ENCODE data around the gene TFDP2. TPM values are rescaled to one million over a fixed set of nuclear protein-coding genes. Genes with fewer than 3 reads are reported as not detected.

Gene TFDP2
- total and polyA plus RNA-seq, 9 of the 15 experiments (the other 6 are each of a cell fraction or from before 2014, with no cell fraction given) = 95.6 to 179 (median 126) TPM

DNA sequence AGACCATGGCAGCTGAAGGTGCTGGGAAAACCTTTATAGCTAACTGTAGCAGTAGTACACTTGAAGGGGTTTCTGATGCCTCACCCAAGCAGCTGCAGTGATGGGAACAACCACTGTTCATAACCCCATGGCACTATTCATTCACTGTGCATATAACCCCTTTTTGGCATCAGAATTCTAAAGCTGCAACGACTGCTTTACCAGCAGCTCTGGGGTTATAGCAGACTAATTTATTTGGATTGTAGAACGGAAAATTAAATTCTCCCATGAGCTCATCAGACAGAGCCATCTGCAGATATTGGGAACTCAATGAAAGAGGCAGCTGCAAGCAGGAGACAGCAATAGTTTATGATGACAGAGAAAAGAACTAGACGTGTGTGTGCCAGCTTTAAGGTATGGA is 28.6 kb downstream of the TFDP2 start (continued):
- TF ChIP-seq, protein P1, sequence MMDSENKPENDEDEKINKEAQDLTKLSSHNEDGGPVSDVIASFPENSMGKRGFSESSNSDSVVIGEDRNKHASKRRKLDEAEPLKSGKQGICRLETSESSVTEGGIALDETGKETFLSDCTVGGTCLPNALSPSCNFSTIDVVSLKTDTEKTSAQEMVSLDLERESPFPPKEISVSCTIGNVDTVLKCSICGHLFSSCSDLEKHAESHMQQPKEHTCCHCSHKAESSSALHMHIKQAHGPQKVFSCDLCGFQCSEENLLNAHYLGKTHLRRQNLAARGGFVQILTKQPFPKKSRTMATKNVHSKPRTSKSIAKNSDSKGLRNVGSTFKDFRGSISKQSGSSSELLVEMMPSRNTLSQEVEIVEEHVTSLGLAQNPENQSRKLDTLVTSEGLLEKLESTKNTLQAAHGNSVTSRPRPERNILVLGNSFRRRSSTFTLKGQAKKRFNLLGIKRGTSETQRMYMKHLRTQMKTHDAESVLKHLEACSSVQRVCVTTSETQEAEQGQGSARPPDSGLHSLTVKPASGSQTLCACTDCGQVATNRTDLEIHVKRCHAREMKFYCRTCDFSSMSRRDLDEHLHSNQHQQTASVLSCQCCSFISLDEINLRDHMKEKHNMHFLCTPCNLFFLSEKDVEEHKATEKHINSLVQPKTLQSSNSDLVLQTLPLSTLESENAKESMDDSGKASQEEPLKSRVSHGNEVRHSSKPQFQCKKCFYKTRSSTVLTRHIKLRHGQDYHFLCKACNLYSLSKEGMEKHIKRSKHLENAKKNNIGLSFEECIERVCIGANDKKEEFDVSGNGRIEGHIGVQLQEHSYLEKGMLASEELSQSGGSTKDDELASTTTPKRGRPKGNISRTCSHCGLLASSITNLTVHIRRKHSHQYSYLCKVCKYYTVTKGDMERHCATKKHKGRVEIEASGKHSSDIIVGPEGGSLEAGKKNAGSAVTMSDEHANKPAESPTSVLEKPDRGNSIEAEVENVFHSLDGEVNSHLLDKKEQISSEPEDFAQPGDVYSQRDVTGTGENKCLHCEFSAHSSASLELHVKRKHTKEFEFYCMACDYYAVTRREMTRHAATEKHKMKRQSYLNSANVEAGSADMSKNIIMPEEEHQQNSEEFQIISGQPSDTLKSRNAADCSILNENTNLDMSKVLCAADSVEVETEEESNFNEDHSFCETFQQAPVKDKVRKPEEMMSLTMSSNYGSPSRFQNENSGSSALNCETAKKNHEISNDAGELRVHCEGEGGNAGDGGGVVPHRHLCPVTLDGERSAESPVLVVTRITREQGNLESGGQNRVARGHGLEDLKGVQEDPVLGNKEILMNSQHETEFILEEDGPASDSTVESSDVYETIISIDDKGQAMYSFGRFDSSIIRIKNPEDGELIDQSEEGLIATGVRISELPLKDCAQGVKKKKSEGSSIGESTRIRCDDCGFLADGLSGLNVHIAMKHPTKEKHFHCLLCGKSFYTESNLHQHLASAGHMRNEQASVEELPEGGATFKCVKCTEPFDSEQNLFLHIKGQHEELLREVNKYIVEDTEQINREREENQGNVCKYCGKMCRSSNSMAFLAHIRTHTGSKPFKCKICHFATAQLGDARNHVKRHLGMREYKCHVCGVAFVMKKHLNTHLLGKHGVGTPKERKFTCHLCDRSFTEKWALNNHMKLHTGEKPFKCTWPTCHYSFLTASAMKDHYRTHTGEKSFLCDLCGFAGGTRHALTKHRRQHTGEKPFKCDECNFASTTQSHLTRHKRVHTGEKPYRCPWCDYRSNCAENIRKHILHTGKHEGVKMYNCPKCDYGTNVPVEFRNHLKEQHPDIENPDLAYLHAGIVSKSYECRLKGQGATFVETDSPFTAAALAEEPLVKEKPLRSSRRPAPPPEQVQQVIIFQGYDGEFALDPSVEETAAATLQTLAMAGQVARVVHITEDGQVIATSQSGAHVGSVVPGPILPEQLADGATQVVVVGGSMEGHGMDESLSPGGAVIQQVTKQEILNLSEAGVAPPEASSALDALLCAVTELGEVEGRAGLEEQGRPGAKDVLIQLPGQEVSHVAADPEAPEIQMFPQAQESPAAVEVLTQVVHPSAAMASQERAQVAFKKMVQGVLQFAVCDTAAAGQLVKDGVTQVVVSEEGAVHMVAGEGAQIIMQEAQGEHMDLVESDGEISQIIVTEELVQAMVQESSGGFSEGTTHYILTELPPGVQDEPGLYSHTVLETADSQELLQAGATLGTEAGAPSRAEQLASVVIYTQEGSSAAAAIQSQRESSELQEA (IDR thresholded peaks at IDR 0.05; ENCODE audit: low read depth) = no peak
- TF ChIP-seq, protein P2, sequence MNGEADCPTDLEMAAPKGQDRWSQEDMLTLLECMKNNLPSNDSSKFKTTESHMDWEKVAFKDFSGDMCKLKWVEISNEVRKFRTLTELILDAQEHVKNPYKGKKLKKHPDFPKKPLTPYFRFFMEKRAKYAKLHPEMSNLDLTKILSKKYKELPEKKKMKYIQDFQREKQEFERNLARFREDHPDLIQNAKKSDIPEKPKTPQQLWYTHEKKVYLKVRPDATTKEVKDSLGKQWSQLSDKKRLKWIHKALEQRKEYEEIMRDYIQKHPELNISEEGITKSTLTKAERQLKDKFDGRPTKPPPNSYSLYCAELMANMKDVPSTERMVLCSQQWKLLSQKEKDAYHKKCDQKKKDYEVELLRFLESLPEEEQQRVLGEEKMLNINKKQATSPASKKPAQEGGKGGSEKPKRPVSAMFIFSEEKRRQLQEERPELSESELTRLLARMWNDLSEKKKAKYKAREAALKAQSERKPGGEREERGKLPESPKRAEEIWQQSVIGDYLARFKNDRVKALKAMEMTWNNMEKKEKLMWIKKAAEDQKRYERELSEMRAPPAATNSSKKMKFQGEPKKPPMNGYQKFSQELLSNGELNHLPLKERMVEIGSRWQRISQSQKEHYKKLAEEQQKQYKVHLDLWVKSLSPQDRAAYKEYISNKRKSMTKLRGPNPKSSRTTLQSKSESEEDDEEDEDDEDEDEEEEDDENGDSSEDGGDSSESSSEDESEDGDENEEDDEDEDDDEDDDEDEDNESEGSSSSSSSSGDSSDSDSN (IDR thresholded peaks at IDR 0.05; ENCODE audit: borderline replicate concordance in 1 of 2, low read depth in 2 of 2, low read length in 2 of 2) = no peak
- TF ChIP-seq ZNF699 (CRISPR knock-in tag; IDR thresholded peaks at IDR 0.05; ENCODE audit: insufficient replicate concordance) = no peak
- no peak for TF ChIP-seq NCOA1 (IDR thresholded peaks at IDR 0.05; ENCODE audit: low read depth)
- TF ChIP-seq TGIF2 (CRISPR knock-in tag; IDR thresholded peaks at IDR 0.05) = no peak
- TF ChIP-seq ZNF239 (CRISPR knock-in tag; IDR thresholded peaks at IDR 0.05) = no peak
- no peak for TF ChIP-seq CREBBP (IDR thresholded peaks at IDR 0.05; ENCODE audit: low read depth, low read length)
- TF ChIP-seq TFAM (CRISPR knock-in tag; conservative IDR thresholded peaks at IDR 0.05) = no peak
- no peak for TF ChIP-seq TSC22D4 (tag; IDR thresholded peaks at IDR 0.05)
- TF ChIP-seq ZNF140 (CRISPR knock-in tag; IDR thresholded peaks at IDR 0.05) = no peak

All from K562 (cell line).